ENCODE data around the gene TCF25. TPM values are rescaled to one million over a fixed set of nuclear protein-coding genes. Genes with fewer than 3 reads are reported as not detected.

TCF25 gene
- total RNA-seq, 2 experiments from 2014 or later, result 306 to 307 TPM

GRCh38 chr16:89892055-89892630, 18.8 kb downstream of the TCF25 start:
- intact Hi-C loops (cut with DNase I, micrococcal nuclease), result no loop called here
- CTCF ChIA-PET, result no interaction called here
- H3K9me3 ChIP-seq (ENCODE audit: control insufficient read depth in 1 of 2, insufficient read depth in 1 of 2, low read length in 2 of 2), result no peaks in the 10 kb centered on the region
- peaks cover 8% of the 10 kb centered on the region for H3K4me1 ChIP-seq (ENCODE audit: insufficient read depth, low read length)
- no peaks in the 10 kb centered on the region for H3K27me3 Mint-ChIP-seq
- H3K4me3 Mint-ChIP-seq, result no peak overlapping the region
- no peak overlapping the region for H3K27ac ChIP-seq (ENCODE audit: low read depth in 1 of 2, low read length in 2 of 2)
- DNase-seq (no peak), ATAC-seq (ENCODE audit: poor library complexity) (no peak)
- H3K9me3 Mint-ChIP-seq, result no peaks in the 10 kb centered on the region
- H3K36me3 ChIP-seq (ENCODE audit: insufficient read depth, low read length), result peaks cover 82% of the 10 kb centered on the region
- TF ChIP-seq CTCF (IDR thresholded peaks at IDR 0.05), result no peak
- no peaks in the 10 kb centered on the region for H3K4me1 Mint-ChIP-seq (ENCODE audit: low read depth)
- H3K36me3 Mint-ChIP-seq (ENCODE audit: low read depth), result peaks cover 77% of the 10 kb centered on the region
- H3K4me3 ChIP-seq (ENCODE audit: low read length), result no peak overlapping the region
- H3K27ac Mint-ChIP-seq, result no peak overlapping the region
- POLR2A ChIA-PET, result no interaction called here
- no peaks in the 10 kb centered on the region for H3K27me3 ChIP-seq (ENCODE audit: control insufficient read depth in 1 of 2, insufficient read depth in 2 of 2, low read length in 2 of 2)

GRCh38 chr16:89892635-89893034, 19.2 kb downstream of the TCF25 start:
- no peak for DNase-seq
- no peak for ATAC-seq (ENCODE audit: poor library complexity)
- CTCF ChIA-PET, result no interaction called here
- Mint-ChIP-seq H3K27ac (no peak overlapping the region), H3K27me3 (no peaks in the 10 kb centered on the region), H3K4me3 (no peak overlapping the region), H3K9me3 (no peaks in the 10 kb centered on the region), H3K36me3 (ENCODE audit: low read depth) (peaks cover 77% of the 10 kb centered on the region), H3K4me1 (ENCODE audit: low read depth) (no peaks in the 10 kb centered on the region)
- TF ChIP-seq CTCF (IDR thresholded peaks at IDR 0.05), result no peak
- Histone ChIP-seq H3K27me3 (ENCODE audit: control insufficient read depth in 1 of 2, insufficient read depth in 2 of 2, low read length in 2 of 2) (no peaks in the 10 kb centered on the region), H3K4me1 (ENCODE audit: insufficient read depth, low read length) (peaks cover 8% of the 10 kb centered on the region), H3K36me3 (ENCODE audit: insufficient read depth, low read length) (peaks cover 82% of the 10 kb centered on the region), H3K9me3 (ENCODE audit: control insufficient read depth in 1 of 2, insufficient read depth in 1 of 2, low read length in 2 of 2) (no peaks in the 10 kb centered on the region), H3K4me3 (ENCODE audit: low read length) (no peak overlapping the region), H3K27ac (ENCODE audit: low read depth in 1 of 2, low read length in 2 of 2) (no peak overlapping the region)
- POLR2A ChIA-PET, result no interaction called here
- intact Hi-C loops (cut with DNase I, micrococcal nuclease), result no loop called here

GRCh38 chr16:89893642-89894548, 20.5 kb downstream of the TCF25 start:
- POLR2A ChIA-PET, result no interaction called here

More at GRCh38 chr16:89893642-89894548, 20.5 kb downstream of the TCF25 start:
- no peak overlapping the region for H3K4me3 Mint-ChIP-seq
- no peaks in the 10 kb centered on the region for H3K27me3 Mint-ChIP-seq
- H3K4me1 ChIP-seq (ENCODE audit: insufficient read depth, low read length), result peaks cover 8% of the 10 kb centered on the region
- CTCF ChIA-PET, result no interaction called here
- no peak overlapping the region for H3K4me3 ChIP-seq (ENCODE audit: low read length)
- TF ChIP-seq CTCF (IDR thresholded peaks at IDR 0.05), result no peak
- no peaks in the 10 kb centered on the region for H3K4me1 Mint-ChIP-seq (ENCODE audit: low read depth)
- no peaks in the 10 kb centered on the region for H3K27me3 ChIP-seq (ENCODE audit: control insufficient read depth in 1 of 2, insufficient read depth in 2 of 2, low read length in 2 of 2)
- peaks cover 86% of the 10 kb centered on the region for H3K36me3 ChIP-seq (ENCODE audit: insufficient read depth, low read length)
- DNase-seq (no peak), ATAC-seq (ENCODE audit: poor library complexity) (no peak)
- H3K9me3 ChIP-seq (ENCODE audit: control insufficient read depth in 1 of 2, insufficient read depth in 1 of 2, low read length in 2 of 2), result no peaks in the 10 kb centered on the region
- intact Hi-C loops (cut with DNase I, micrococcal nuclease), result no loop called here
- H3K27ac Mint-ChIP-seq, result no peak overlapping the region
- no peak overlapping the region for H3K27ac ChIP-seq (ENCODE audit: low read depth in 1 of 2, low read length in 2 of 2)
- H3K9me3 Mint-ChIP-seq, result no peaks in the 10 kb centered on the region
- peaks cover 82% of the 10 kb centered on the region for H3K36me3 Mint-ChIP-seq (ENCODE audit: low read depth)
